ENCODE data around the gene ADGRD1.

GRCh38 chr12:131171029-131171428 is 217.3 kb downstream of the ADGRD1 start:
- TF ChIP-seq CTCF (IDR thresholded peaks at IDR 0.05) (no peak), POLR2A (IDR thresholded peaks at IDR 0.05) (no peak)
